GM18511 (cell line): ENCODE measurements around the gene NCOR1.
"Not testable (repeated sequence)": the region's sequence is repeated elsewhere in the genome, so short reads cannot be mapped to it uniquely, and the experiment has no call there.

Experiments used
- ATAC-seq: cut with Tn5 transposase; IDR thresholded peaks from one replicate; pipeline ENCODE4 v1.9.1; 2021; ENCODE audit warnings: mild to moderate bottlenecking, moderate library complexity; ENCODE audit not compliant: unreplicated experiment

NCOR1 gene

GRCh38 chr17:16152326-16152725, 63.0 kb downstream of the NCOR1 start:
- ATAC-seq, result not testable (repeated sequence)

- ATAC-seq, result no peak
Measured at GRCh38 chr17:16150251-16150856, 65.0 kb downstream of the NCOR1 start.

- no peak for ATAC-seq
Measured at GRCh38 chr17:16148596-16148995, 66.7 kb downstream of the NCOR1 start.

- not testable (repeated sequence) for ATAC-seq
Measured at GRCh38 chr17:16145319-16145890, 69.9 kb downstream of the NCOR1 start.

- ATAC-seq, result no peak
Measured at GRCh38 chr17:16141685-16142084, 73.6 kb downstream of the NCOR1 start.

GRCh38 chr17:16140854-16141253, 74.5 kb downstream of the NCOR1 start:
- ATAC-seq, result no peak

- ATAC-seq, result no peak
Measured at GRCh38 chr17:16135461-16135860, 79.9 kb downstream of the NCOR1 start.

- ATAC-seq, result no peak
Measured at GRCh38 chr17:16131593-16131992, 83.7 kb downstream of the NCOR1 start.

GRCh38 chr17:16129441-16130205, 85.7 kb downstream of the NCOR1 start:
- no peak for ATAC-seq

- ATAC-seq, result no peak
Measured at GRCh38 chr17:16123531-16123930, 91.8 kb downstream of the NCOR1 start.

GRCh38 chr17:16122697-16123434, 92.5 kb downstream of the NCOR1 start:
- no peak for ATAC-seq

GRCh38 chr17:16121915-16122314, 93.4 kb downstream of the NCOR1 start:
- ATAC-seq, result no peak

- no peak for ATAC-seq
Measured at GRCh38 chr17:16120937-16121336, 94.4 kb downstream of the NCOR1 start.

GRCh38 chr17:16117149-16117548, 98.2 kb downstream of the NCOR1 start:
- no peak for ATAC-seq

GRCh38 chr17:16115077-16115698, 100.1 kb downstream of the NCOR1 start:
- not testable (repeated sequence) for ATAC-seq

- no peak for ATAC-seq
Measured at GRCh38 chr17:16108871-16109270, 106.5 kb downstream of the NCOR1 start.

- no peak for ATAC-seq
Measured at GRCh38 chr17:16108386-16108785, 106.9 kb downstream of the NCOR1 start.

- no peak for ATAC-seq
Measured at GRCh38 chr17:16107165-16107770, 108.1 kb downstream of the NCOR1 start.

- no peak for ATAC-seq
Measured at GRCh38 chr17:16106161-16106891, 109.0 kb downstream of the NCOR1 start.

GRCh38 chr17:16104189-16104588, 111.1 kb downstream of the NCOR1 start:
- no peak for ATAC-seq
